Mucosa of descending colon (tissue), 3 donors: Measurements from ENCODE around the gene CORIN. TPM values are rescaled to one million over a fixed set of nuclear protein-coding genes. Genes with fewer than 3 reads are reported as not detected.
"Not testable (repeated sequence)": the region's sequence is repeated elsewhere in the genome, so short reads cannot be mapped to it uniquely, and the experiment has no call there.

Source experiments
- ATAC-seq: fragments of 200-7000 bp; cut with Tn5 transposase; one replicate; pipeline ENCODE4 v1.9.1; 2020; ENCODE audit warnings: mild to moderate bottlenecking, moderate library complexity
- DNase-seq, 3 donors: peaks; one replicate each; pipeline ENCODE4 v3.0.0-alpha.2; 2020
- H3K36me3 ChIP-seq: fragments of 200-600 bp; one replicate; pipeline ENCODE4 v1.8.0; 2021; ENCODE audit warnings: low read depth, mild to moderate bottlenecking
- H3K4me1 ChIP-seq: fragments of 200-600 bp; one replicate; pipeline ENCODE4 v1.8.0; 2021; ENCODE audit warnings: low read depth, mild to moderate bottlenecking
- H3K4me3 ChIP-seq: fragments of 200-600 bp; one replicate; pipeline ENCODE4 v1.8.0; 2021; ENCODE audit warnings: mild to moderate bottlenecking
- H3K9me3 ChIP-seq: fragments of 200-600 bp; one replicate; pipeline ENCODE4 v1.8.0; 2021; ENCODE audit warnings: mild to moderate bottlenecking
- intact Hi-C, 2 donors: fragments of 100-400 bp; cut with DNase I in 1 of 2; cut with micrococcal nuclease in 1 of 2; formaldehyde crosslinking; loops; one replicate each; pipeline versions ENCODE4 v1.11.0 to v1.11.1; 2022; cut with DNase I, micrococcal nuclease
- total RNA-seq, 3 donors: library from RNA; stranded (reverse); fragmentation: NEBNext Ultra II Directional in 2 of 3; extraction: Animal tissue kit (Norgen Biotek cat#: 25700) in 2 of 3; gene quantifications; one replicate each; pipeline versions ENCODE4 v1.2.1 to v1.2.4, GENCODE V29; 2021 to 2023
- TF ChIP-seq, protein P1 (sequence below): fragments of 200-600 bp; IDR thresholded peaks from one replicate; pipeline ENCODE4 v1.8.0; 2022; ENCODE audit warnings: antibody characterized with exemption, mild to moderate bottlenecking
- donor health status: DM: no; HTN: no; CAD: no; lungs with moderate emphysema.
- donor health status: DM: no; HTN: no; CAD: no.
- donor health status: DM: no; HTN: yes; CAD: no.

Gene CORIN
- total RNA-seq, 3 donors from 2014 or later, result 0.41 to 0.52 (median 0.47) TPM

DNA sequence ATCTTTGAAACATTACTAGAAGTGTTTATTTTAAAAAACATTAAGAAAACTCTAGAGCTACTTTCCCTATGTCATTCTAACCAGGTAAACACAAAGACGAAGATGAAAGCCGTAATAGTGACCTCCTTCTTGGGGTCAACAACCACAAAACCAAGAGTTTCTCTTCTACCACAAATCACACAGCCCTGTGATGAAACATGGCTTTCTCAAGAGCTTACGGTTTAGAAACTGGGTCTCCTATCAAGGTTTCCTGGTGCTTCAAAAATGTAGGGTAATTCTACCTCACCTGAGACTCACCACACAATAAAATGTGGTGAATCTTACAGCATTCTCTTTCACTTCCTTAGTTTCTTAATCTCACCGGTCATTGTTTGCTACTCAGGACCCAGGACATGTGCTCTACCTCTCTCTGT lies 50.9 kb downstream of the CORIN start:
- intact Hi-C loops, result no loop called here
- ATAC-seq (no peak), DNase-seq (no peak)
- H3K36me3 ChIP-seq, result no peaks in the 10 kb centered on the region
- TF ChIP-seq, protein P1, sequence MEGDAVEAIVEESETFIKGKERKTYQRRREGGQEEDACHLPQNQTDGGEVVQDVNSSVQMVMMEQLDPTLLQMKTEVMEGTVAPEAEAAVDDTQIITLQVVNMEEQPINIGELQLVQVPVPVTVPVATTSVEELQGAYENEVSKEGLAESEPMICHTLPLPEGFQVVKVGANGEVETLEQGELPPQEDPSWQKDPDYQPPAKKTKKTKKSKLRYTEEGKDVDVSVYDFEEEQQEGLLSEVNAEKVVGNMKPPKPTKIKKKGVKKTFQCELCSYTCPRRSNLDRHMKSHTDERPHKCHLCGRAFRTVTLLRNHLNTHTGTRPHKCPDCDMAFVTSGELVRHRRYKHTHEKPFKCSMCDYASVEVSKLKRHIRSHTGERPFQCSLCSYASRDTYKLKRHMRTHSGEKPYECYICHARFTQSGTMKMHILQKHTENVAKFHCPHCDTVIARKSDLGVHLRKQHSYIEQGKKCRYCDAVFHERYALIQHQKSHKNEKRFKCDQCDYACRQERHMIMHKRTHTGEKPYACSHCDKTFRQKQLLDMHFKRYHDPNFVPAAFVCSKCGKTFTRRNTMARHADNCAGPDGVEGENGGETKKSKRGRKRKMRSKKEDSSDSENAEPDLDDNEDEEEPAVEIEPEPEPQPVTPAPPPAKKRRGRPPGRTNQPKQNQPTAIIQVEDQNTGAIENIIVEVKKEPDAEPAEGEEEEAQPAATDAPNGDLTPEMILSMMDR, result no peak
- no peaks in the 10 kb centered on the region for H3K4me1 ChIP-seq
- no peaks in the 10 kb centered on the region for H3K9me3 ChIP-seq
- no peak overlapping the region for H3K4me3 ChIP-seq

DNA sequence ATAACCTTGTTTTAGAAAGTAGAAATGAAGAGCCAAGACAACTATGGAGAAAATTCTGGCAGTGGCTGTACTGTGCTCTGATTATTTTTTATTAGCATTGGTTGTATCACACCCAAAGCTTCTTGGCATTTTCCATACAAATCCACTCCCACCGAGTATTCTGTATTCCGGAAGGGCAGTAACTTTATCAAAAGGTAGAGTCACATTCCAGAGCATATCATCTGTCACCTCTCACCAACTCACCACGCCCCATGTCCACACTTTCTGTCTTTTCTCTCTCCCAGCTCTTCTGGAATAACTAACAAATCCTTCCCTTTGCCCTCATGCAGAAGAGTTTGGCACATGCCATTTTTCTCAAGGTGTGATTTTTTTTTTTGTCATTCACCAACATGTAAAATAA lies 52.7 kb downstream of the CORIN start:
- no peak for ATAC-seq
- TF ChIP-seq, protein P1, result no peak
- H3K4me3 ChIP-seq, result no peak overlapping the region
- no peaks in the 10 kb centered on the region for H3K4me1 ChIP-seq
- intact Hi-C loops, result no loop called here
- DNase-seq, result no peak
- no peaks in the 10 kb centered on the region for H3K9me3 ChIP-seq
- H3K36me3 ChIP-seq, result no peaks in the 10 kb centered on the region

- DNase-seq (no peak), ATAC-seq (no peak)
- no peak overlapping the region for H3K4me3 ChIP-seq
- TF ChIP-seq, protein P1, result no peak
- H3K36me3 ChIP-seq, result no peaks in the 10 kb centered on the region
- no peaks in the 10 kb centered on the region for H3K4me1 ChIP-seq
- no peaks in the 10 kb centered on the region for H3K9me3 ChIP-seq
- intact Hi-C loops, result no loop called here
Measured at GRCh38 chr4:47784222-47784621, 53.6 kb downstream of the CORIN start.

- TF ChIP-seq, protein P1, result no peak
Measured at GRCh38 chr4:47776353-47776752, 61.5 kb downstream of the CORIN start.

GRCh38 chr4:47774079-47774478 lies 63.8 kb downstream of the CORIN start:
- no peak overlapping the region for H3K4me3 ChIP-seq
- no peaks in the 10 kb centered on the region for H3K36me3 ChIP-seq
- no peaks in the 10 kb centered on the region for H3K9me3 ChIP-seq
- DNase-seq (no peak), ATAC-seq (no peak)
- intact Hi-C loops, result no loop called here
- TF ChIP-seq, protein P1, result no peak
- no peaks in the 10 kb centered on the region for H3K4me1 ChIP-seq

More at GRCh38 chr4:47776353-47776752, 61.5 kb downstream of the CORIN start:
- Histone ChIP-seq H3K4me1 (no peaks in the 10 kb centered on the region), H3K9me3 (no peaks in the 10 kb centered on the region), H3K36me3 (no peaks in the 10 kb centered on the region), H3K4me3 (no peak overlapping the region)
- no peak for ATAC-seq
- DNase-seq, result no peak
- intact Hi-C loops, result no loop called here

DNA sequence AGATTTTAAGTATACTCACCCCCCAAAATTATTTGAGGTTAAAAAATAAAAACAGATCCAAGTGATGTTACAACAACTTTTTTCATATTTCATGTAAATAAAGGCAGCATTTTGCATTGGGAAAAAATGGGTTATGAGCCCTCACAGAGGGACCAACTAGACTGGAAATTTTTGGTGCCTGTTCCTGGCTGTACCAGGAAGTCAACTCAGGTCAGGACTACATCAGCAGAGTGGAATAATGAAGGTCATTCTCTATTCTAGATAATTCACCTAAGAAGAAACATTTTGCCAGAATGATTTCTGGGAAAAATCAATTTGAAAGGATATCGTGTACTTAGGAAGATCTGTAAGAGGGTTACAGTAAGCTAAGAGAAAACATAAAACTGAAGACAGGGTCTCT lies 66.8 kb downstream of the CORIN start:
- Histone ChIP-seq H3K4me1 (no peaks in the 10 kb centered on the region), H3K36me3 (no peaks in the 10 kb centered on the region), H3K4me3 (no peak overlapping the region), H3K9me3 (no peaks in the 10 kb centered on the region)
- ATAC-seq, result no peak
- TF ChIP-seq, protein P1, result no peak
- DNase-seq, result no peak
- intact Hi-C loops, result no loop called here

DNA sequence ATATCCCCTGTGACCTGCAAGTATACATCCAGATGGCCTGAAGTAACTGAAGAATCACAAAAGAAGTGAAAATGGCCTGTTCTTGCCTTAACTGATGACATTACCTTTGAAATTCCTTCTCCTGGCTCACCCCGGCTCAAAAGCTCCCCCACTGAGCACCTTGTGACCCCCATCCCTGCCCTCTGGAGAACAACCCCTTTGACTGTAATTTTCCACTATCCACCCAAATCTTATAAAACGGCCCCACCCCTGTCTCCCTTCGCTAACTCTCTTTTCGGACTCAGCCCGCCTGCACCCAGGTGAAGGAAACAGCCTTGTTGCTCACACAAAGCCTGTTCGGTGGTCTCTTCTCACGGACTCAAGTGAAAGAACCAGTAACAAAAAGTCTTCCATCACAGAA lies 69.9 kb downstream of the CORIN start:
- H3K4me1 ChIP-seq, H3K9me3 ChIP-seq, intact Hi-C loops, DNase-seq, ATAC-seq, H3K4me3 ChIP-seq, H3K36me3 ChIP-seq: not testable (repeated sequence)
